MM.1S (cell line): ENCODE measurements around the gene GVQW3.
A peak's percentile ranks its signal among the peaks of the same experiment; 100 is the strongest.

ENCODE experiments used
- CTCF ChIP-seq: fragments of 300-600 bp; sonication (generic); IDR thresholded peaks from 2 replicates; pipeline ENCODE4 v1.5.1; 2016; ENCODE audit warnings: antibody characterized with exemption, low read length, mixed read lengths
- EZH2 ChIP-seq: fragments of 300-600 bp; sonication (generic); optimal IDR thresholded peaks from 2 replicates; pipeline ENCODE3; 2017; ENCODE audit warnings: low read depth, mild to moderate bottlenecking, antibody characterized with exemption, low read length, mixed read lengths

GRCh38 chr11:76415073-76415472, 34.0 kb downstream of the GVQW3 start:
- TF ChIP-seq CTCF: peak; percentile 27
- TF ChIP-seq EZH2: no peak
